Measurements from ENCODE around the gene IER3.

GRCh38 chr6:30763618-30764489, 19.5 kb upstream of the IER3 start:
- TF ChIP-seq POLR2A (IDR thresholded peaks at IDR 0.05) (no peak), CTCF (IDR thresholded peaks at IDR 0.05 in 8 of 11, conservative IDR thresholded peaks at IDR 0.05 in 3 of 11) (no peak)

All from spleen (tissue), 7 donors.